Measurements from ENCODE around the gene TPSB2.
"Not testable (repeated sequence)": the region's sequence is repeated elsewhere in the genome, so short reads cannot be mapped to it uniquely, and the experiment has no call there.

TPSB2 gene

GRCh38 chr16:1272453-1273198, 42.6 kb upstream of the TPSB2 start:
- ATAC-seq (ENCODE audit: insufficient read depth, low read depth) = no peak
- TF ChIP-seq EZH2 (IDR thresholded peaks at IDR 0.05; ENCODE audit: borderline replicate concordance, low read depth, low read length, severe bottlenecking) = no peak
- TF ChIP-seq CTCF (IDR thresholded peaks at IDR 0.05; ENCODE audit: borderline replicate concordance, extremely low read depth, low read length, poor library complexity, severe bottlenecking) = no peak
- no peak overlapping the region for H3K9ac ChIP-seq (ENCODE audit: low read depth, low read length)
- DNase-seq = no peak
- no peak overlapping the region for H3K27ac ChIP-seq (ENCODE audit: low read length)
- no peaks in the 10 kb centered on the region for H3K4me1 ChIP-seq (ENCODE audit: insufficient read depth, low read length)
- no peak overlapping the region for H3K4me3 ChIP-seq (ENCODE audit: low read depth in 1 of 2, low read length in 2 of 2)
- no peaks in the 10 kb centered on the region for H3K36me3 ChIP-seq (ENCODE audit: insufficient read depth, low read length)
- H3K79me2 ChIP-seq (ENCODE audit: insufficient read depth, low read length) = no peaks in the 10 kb centered on the region
- no peaks in the 10 kb centered on the region; the same call in 1 of the 2 replicates for H4K20me1 ChIP-seq (ENCODE audit: insufficient read depth, low read length)
- H2AFZ ChIP-seq (ENCODE audit: low read depth, low read length) = no peak overlapping the region
- H3K4me2 ChIP-seq (ENCODE audit: insufficient read depth, low read length) = no peak overlapping the region
- no peaks in the 10 kb centered on the region for H3K9me3 ChIP-seq (ENCODE audit: insufficient read depth, low read length, severe bottlenecking)
- H3K27me3 ChIP-seq (ENCODE audit: insufficient read depth, low read length, poor library complexity) = no peaks in the 10 kb centered on the region

GRCh38 chr16:1271724-1272413, 41.9 kb upstream of the TPSB2 start:
- H3K9ac ChIP-seq (ENCODE audit: low read depth, low read length); H3K27ac ChIP-seq (ENCODE audit: low read length); H3K4me1 ChIP-seq (ENCODE audit: insufficient read depth, low read length); H3K9me3 ChIP-seq (ENCODE audit: insufficient read depth, low read length, severe bottlenecking); H3K36me3 ChIP-seq (ENCODE audit: insufficient read depth, low read length); ATAC-seq (ENCODE audit: insufficient read depth, low read depth); H2AFZ ChIP-seq (ENCODE audit: low read depth, low read length); H3K4me3 ChIP-seq (ENCODE audit: low read depth in 1 of 2, low read length in 2 of 2); H4K20me1 ChIP-seq (ENCODE audit: insufficient read depth, low read length); H3K4me2 ChIP-seq (ENCODE audit: insufficient read depth, low read length); H3K79me2 ChIP-seq (ENCODE audit: insufficient read depth, low read length); H3K27me3 ChIP-seq (ENCODE audit: insufficient read depth, low read length, poor library complexity): not testable (repeated sequence)
- peak; percentile 30 for DNase-seq

GRCh38 chr16:1271380-1271723, 41.4 kb upstream of the TPSB2 start:
- H3K79me2 ChIP-seq (ENCODE audit: insufficient read depth, low read length) = no peaks in the 10 kb centered on the region
- H3K4me3 ChIP-seq (ENCODE audit: low read depth in 1 of 2, low read length in 2 of 2) = no peak overlapping the region
- H2AFZ ChIP-seq (ENCODE audit: low read depth, low read length) = no peak overlapping the region
- no peaks in the 10 kb centered on the region for H3K27me3 ChIP-seq (ENCODE audit: insufficient read depth, low read length, poor library complexity)
- no peaks in the 10 kb centered on the region for H3K4me1 ChIP-seq (ENCODE audit: insufficient read depth, low read length)
- no peak overlapping the region for H3K4me2 ChIP-seq (ENCODE audit: insufficient read depth, low read length)
- ATAC-seq (ENCODE audit: insufficient read depth, low read depth) (no peak), DNase-seq (no peak)
- H3K27ac ChIP-seq (ENCODE audit: low read length) = no peak overlapping the region
- no peaks in the 10 kb centered on the region for H3K9me3 ChIP-seq (ENCODE audit: insufficient read depth, low read length, severe bottlenecking)
- no peak overlapping the region for H3K9ac ChIP-seq (ENCODE audit: low read depth, low read length)
- TF ChIP-seq EZH2 (IDR thresholded peaks at IDR 0.05; ENCODE audit: borderline replicate concordance, low read depth, low read length, severe bottlenecking) = no peak
- TF ChIP-seq CTCF (IDR thresholded peaks at IDR 0.05; ENCODE audit: borderline replicate concordance, extremely low read depth, low read length, poor library complexity, severe bottlenecking) = no peak
- no peaks in the 10 kb centered on the region; the same call in 1 of the 2 replicates for H4K20me1 ChIP-seq (ENCODE audit: insufficient read depth, low read length)
- H3K36me3 ChIP-seq (ENCODE audit: insufficient read depth, low read length) = no peaks in the 10 kb centered on the region

GRCh38 chr16:1269418-1269817, 39.4 kb upstream of the TPSB2 start:
- H3K4me1 ChIP-seq (ENCODE audit: insufficient read depth, low read length); H3K27ac ChIP-seq (ENCODE audit: low read length); DNase-seq; H3K27me3 ChIP-seq (ENCODE audit: insufficient read depth, low read length, poor library complexity); H2AFZ ChIP-seq (ENCODE audit: low read depth, low read length); H4K20me1 ChIP-seq (ENCODE audit: insufficient read depth, low read length); H3K36me3 ChIP-seq (ENCODE audit: insufficient read depth, low read length); H3K9me3 ChIP-seq (ENCODE audit: insufficient read depth, low read length, severe bottlenecking); H3K79me2 ChIP-seq (ENCODE audit: insufficient read depth, low read length); H3K4me2 ChIP-seq (ENCODE audit: insufficient read depth, low read length); H3K4me3 ChIP-seq (ENCODE audit: low read depth in 1 of 2, low read length in 2 of 2); ATAC-seq (ENCODE audit: insufficient read depth, low read depth); H3K9ac ChIP-seq (ENCODE audit: low read depth, low read length): not testable (repeated sequence)
